ENCODE measurements around the gene NOS1. TPM values are rescaled to one million over a fixed set of nuclear protein-coding genes. Genes with fewer than 3 reads are reported as not detected.

NOS1 gene
- total RNA-seq, 1 experiment from 2014 or later, result 25.2 TPM

- POLR2A ChIA-PET (ENCODE audit: low non-redundant PET), result no interaction called here
Measured at GRCh38 chr12:117178745-117179144, 182.7 kb downstream of the NOS1 start.

GRCh38 chr12:117178301-117178700 is 183.1 kb downstream of the NOS1 start:
- ChIA-PET POLR2A (ENCODE audit: low non-redundant PET) (no interaction called here), CTCF (no interaction called here)
- no peaks in the 10 kb centered on the region for H3K27me3 ChIP-seq (replicated peaks; ENCODE audit: insufficient read depth, low read depth, low read length, poor library complexity)
- no peaks in the 10 kb centered on the region for H3K4me1 ChIP-seq (ENCODE audit: insufficient read depth, low read length, poor library complexity, severe bottlenecking)
- H3K27ac ChIP-seq (ENCODE audit: low read depth, low read length, poor library complexity, severe bottlenecking), result no peak overlapping the region
- BruUV-seq (replicated peaks), result no TSS peak
- no peak for DNase-seq (ENCODE audit: low spot score)
- peaks cover 74% of the 10 kb centered on the region for H3K36me3 ChIP-seq (ENCODE audit: insufficient read depth, low read length, poor library complexity, severe bottlenecking)
- TF ChIP-seq EZH2 (IDR thresholded peaks at IDR 0.05; ENCODE audit: borderline replicate concordance, low read depth, low read length, poor library complexity, severe bottlenecking) (no peak), CTCF (conservative IDR thresholded peaks at IDR 0.05; ENCODE audit: low read depth, low read length) (no peak)
- H3K4me3 ChIP-seq (ENCODE audit: low read depth, low read length, poor library complexity, severe bottlenecking), result no peak overlapping the region
- H3K9me3 ChIP-seq (ENCODE audit: low read depth, low read length, poor library complexity, severe bottlenecking), result peaks cover 13% of the 10 kb centered on the region
- intact Hi-C loops (cut with micrococcal nuclease; ENCODE audit: unreplicated experiment), result no loop called here

More at GRCh38 chr12:117178745-117179144, 182.7 kb downstream of the NOS1 start:
- BruUV-seq (replicated peaks), result no TSS peak
- peaks cover 74% of the 10 kb centered on the region for H3K36me3 ChIP-seq (ENCODE audit: insufficient read depth, low read length, poor library complexity, severe bottlenecking)
- no peak overlapping the region for H3K27ac ChIP-seq (ENCODE audit: low read depth, low read length, poor library complexity, severe bottlenecking)
- intact Hi-C loops (cut with micrococcal nuclease; ENCODE audit: unreplicated experiment), result no loop called here
- peaks cover 13% of the 10 kb centered on the region for H3K9me3 ChIP-seq (ENCODE audit: low read depth, low read length, poor library complexity, severe bottlenecking)
- CTCF ChIA-PET, result no interaction called here
- DNase-seq (ENCODE audit: low spot score), result no peak
- TF ChIP-seq CTCF (conservative IDR thresholded peaks at IDR 0.05; ENCODE audit: low read depth, low read length), result no peak
- TF ChIP-seq EZH2 (IDR thresholded peaks at IDR 0.05; ENCODE audit: borderline replicate concordance, low read depth, low read length, poor library complexity, severe bottlenecking), result no peak
- H3K4me3 ChIP-seq (ENCODE audit: low read depth, low read length, poor library complexity, severe bottlenecking), result no peak overlapping the region
- no peaks in the 10 kb centered on the region for H3K4me1 ChIP-seq (ENCODE audit: insufficient read depth, low read length, poor library complexity, severe bottlenecking)
- H3K27me3 ChIP-seq (replicated peaks; ENCODE audit: insufficient read depth, low read depth, low read length, poor library complexity), result no peaks in the 10 kb centered on the region

GRCh38 chr12:117172168-117172567 is 189.3 kb downstream of the NOS1 start:
- H3K27ac ChIP-seq (ENCODE audit: low read depth, low read length, poor library complexity, severe bottlenecking), result no peak overlapping the region
- peaks cover 85% of the 10 kb centered on the region for H3K36me3 ChIP-seq (ENCODE audit: insufficient read depth, low read length, poor library complexity, severe bottlenecking)
- H3K27me3 ChIP-seq (replicated peaks; ENCODE audit: insufficient read depth, low read depth, low read length, poor library complexity), result no peaks in the 10 kb centered on the region
- no TSS peak for BruUV-seq (replicated peaks)
- intact Hi-C loops (cut with micrococcal nuclease; ENCODE audit: unreplicated experiment), result no loop called here
- TF ChIP-seq EZH2 (IDR thresholded peaks at IDR 0.05; ENCODE audit: borderline replicate concordance, low read depth, low read length, poor library complexity, severe bottlenecking) (no peak), CTCF (conservative IDR thresholded peaks at IDR 0.05; ENCODE audit: low read depth, low read length) (no peak)
- no peak for DNase-seq (ENCODE audit: low spot score)
- CTCF ChIA-PET, result no interaction called here
- H3K9me3 ChIP-seq (ENCODE audit: low read depth, low read length, poor library complexity, severe bottlenecking), result no peaks in the 10 kb centered on the region
- no peaks in the 10 kb centered on the region for H3K4me1 ChIP-seq (ENCODE audit: insufficient read depth, low read length, poor library complexity, severe bottlenecking)
- POLR2A ChIA-PET (ENCODE audit: low non-redundant PET), result no interaction called here
- H3K4me3 ChIP-seq (ENCODE audit: low read depth, low read length, poor library complexity, severe bottlenecking), result no peak overlapping the region

Measured in A673 (cell line).